ENCODE results near the gene NPL.

Gene NPL

GRCh38 chr1:182875889-182876288 lies 86.3 kb downstream of the NPL start:
- no peak for DNase-seq

GRCh38 chr1:182877331-182877730 lies 87.8 kb downstream of the NPL start:
- DNase-seq: no peak

DNA sequence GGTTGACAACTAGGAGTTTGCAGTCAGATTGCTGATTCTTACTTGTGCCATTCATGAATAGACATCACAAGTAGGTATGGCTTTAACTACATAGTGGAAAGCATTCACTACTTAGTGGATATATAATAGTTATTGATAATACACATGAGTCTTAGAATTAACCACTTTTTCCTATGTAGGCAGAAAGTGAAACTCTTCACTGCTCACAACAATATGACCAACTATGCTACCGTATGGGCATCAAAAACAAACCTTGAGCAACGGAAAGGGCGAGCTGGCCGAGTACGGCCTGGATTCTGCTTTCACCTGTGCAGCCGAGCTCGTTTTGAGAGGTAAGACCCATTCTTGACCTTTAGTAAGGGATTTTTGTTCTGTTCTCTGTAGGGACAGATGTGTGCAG lies 88.3 kb downstream of the NPL start:
- no peak for DNase-seq

Measured in suppressor macrophage treated with lipopolysaccharide for 1 hour (primary cell).